PC-3 (cell line): ENCODE measurements around the gene MTMR1. TPM values are rescaled to one million over a fixed set of nuclear protein-coding genes. Genes with fewer than 3 reads are reported as not detected.
A peak's percentile ranks its signal among the peaks of the same experiment; 100 is the strongest.

Experiments used
- ATAC-seq: fragments of 200-7000 bp; cut with Tn5 transposase; 2 replicates; pipeline ENCODE4 v1.9.1; 2020; ENCODE audit warnings: mild to moderate bottlenecking, moderate library complexity
- BruUV-seq: library from RNA; stranded (reverse); fragments of 400-500 nt; replicated peaks from 2 replicates; lab custom pipeline; 2021; lab: Mats Ljungman, UMichigan
- CTCF ChIA-PET: fragments of 300-600 bp; sonication (Branson Sonifier 250); formaldehyde crosslinking; loops from one replicate; lab custom pipeline; 2022; ENCODE audit warnings: antibody characterized with exemption; lab: Charles Lee
- POLR2A ChIA-PET: fragments of 300-600 bp; sonication (Branson Sonifier 250); formaldehyde crosslinking; loops from one replicate; lab custom pipeline; 2022; ENCODE audit warnings: antibody characterized with exemption; ENCODE audit not compliant: unreplicated experiment; lab: Charles Lee
- DNase-seq: peaks from one replicate; pipeline ENCODE4 v3.0.0-alpha.2; 2015
- H2AFZ ChIP-seq: fragments of 300-600 bp; sonication (generic); 2 replicates; pipeline ENCODE4 v1.6.0; 2016; ENCODE audit warnings: antibody characterized with exemption, low read length
- H3F3A ChIP-seq: fragments of 300-600 bp; sonication (generic); one replicate; pipeline ENCODE4 v1.6.0; 2017; ENCODE audit warnings: antibody characterized with exemption, low read length, control low read depth, mild to moderate bottlenecking; ENCODE audit not compliant: unreplicated experiment
- H3K27ac ChIP-seq: fragments of 300-600 bp; sonication (generic); 2 replicates; pipeline ENCODE4 v1.5.1; 2016; ENCODE audit warnings: mild to moderate bottlenecking, low read length
- H3K27me3 ChIP-seq: fragments of 300-600 bp; sonication (generic); 2 replicates; pipeline ENCODE4 v1.6.1; 2016; ENCODE audit warnings: low read length, mixed read lengths
- H3K36me3 ChIP-seq: fragments of 300-600 bp; sonication (generic); 2 replicates; pipeline ENCODE4 v1.6.1; 2016; ENCODE audit warnings: low read depth, mixed run types, low read length, mixed read lengths
- H3K4me1 ChIP-seq: fragments of 300-600 bp; sonication (generic); 2 replicates; pipeline ENCODE4 v1.5.1; 2016; ENCODE audit warnings: low read length; ENCODE audit not compliant: insufficient read depth
- H3K4me2 ChIP-seq: fragments of 300-600 bp; sonication (generic); 2 replicates; pipeline ENCODE4 v1.6.0; 2016; ENCODE audit warnings: low read length
- H3K4me3 ChIP-seq: fragments of 300-600 bp; sonication (generic); 2 replicates; pipeline ENCODE4 v1.5.1; 2016; ENCODE audit warnings: mild to moderate bottlenecking, low read length, mixed read lengths
- H3K79me2 ChIP-seq: fragments of 300-600 bp; sonication (generic); 2 replicates; pipeline ENCODE4 v1.6.1; 2017; ENCODE audit warnings: low read length, mixed read lengths
- H3K9ac ChIP-seq: fragments of 300-600 bp; sonication (generic); 2 replicates; pipeline ENCODE4 v1.6.0; 2016; ENCODE audit warnings: mild to moderate bottlenecking, low read length
- H3K9me2 ChIP-seq: fragments of 300-600 bp; sonication (generic); replicated peaks from 2 replicates; pipeline ENCODE4 v1.6.1; 2016; ENCODE audit warnings: mixed run types, low read length, mixed read lengths
- H3K9me3 ChIP-seq: fragments of 300-600 bp; sonication (generic); 2 replicates; pipeline ENCODE4 v1.6.1; 2016; ENCODE audit warnings: low read length, mixed read lengths
- H4K20me1 ChIP-seq: fragments of 300-600 bp; sonication (generic); 2 replicates; pipeline ENCODE4 v1.6.1; 2016; ENCODE audit warnings: low read length, mixed read lengths
- CTCF ChIP-seq: fragments of 300-600 bp; sonication (generic); conservative IDR thresholded peaks from 2 replicates; pipeline ENCODE4 v1.5.1; 2017; ENCODE audit warnings: antibody characterized with exemption, low read depth, mild to moderate bottlenecking, low read length
- EZH2 ChIP-seq: fragments of 300-600 bp; sonication (generic); IDR thresholded peaks from one replicate; pipeline ENCODE4 v1.6.1; 2017; ENCODE audit warnings: antibody characterized with exemption, mild to moderate bottlenecking, low read length; ENCODE audit not compliant: unreplicated experiment
- EZH2phosphoT487 ChIP-seq: fragments of 300-600 bp; sonication (generic); IDR thresholded peaks from 2 replicates; pipeline ENCODE4 v1.6.1; 2018; ENCODE audit warnings: mild to moderate bottlenecking, antibody characterized with exemption, low read length, borderline replicate concordance
- intact Hi-C: fragments of 100-400 bp; cut with micrococcal nuclease; formaldehyde crosslinking; loops from 2 replicates; pipeline ENCODE4 v1.9.0; 2023
- total RNA-seq: library from RNA; depleted of rRNA; stranded (reverse); fragments of >200 nt; gene quantifications from 2 replicates; pipeline ENCODE4 v1.2.3, GENCODE V29; 2014

Gene MTMR1
- total RNA-seq, 1 experiment from 2014 or later: 31.8 TPM

GRCh38 chrX:150683112-150683511 lies 10.1 kb upstream of the MTMR1 start:
- DNase-seq (no peak), ATAC-seq (no peak)
- no peak for TF ChIP-seq EZH2
- no peak for TF ChIP-seq CTCF
- no peak for TF ChIP-seq EZH2phosphoT487
- Histone ChIP-seq H3K79me2 (no peaks in the 10 kb centered on the region), H4K20me1 (no peaks in the 10 kb centered on the region), H3K36me3 (no peaks in the 10 kb centered on the region), H3F3A (no peaks in the 10 kb centered on the region), H3K4me1 (peaks cover 1% of the 10 kb centered on the region), H3K9me2 (no peaks in the 10 kb centered on the region), H3K27me3 (no peaks in the 10 kb centered on the region), H3K9ac (no peak overlapping the region), H3K4me3 (no peak overlapping the region), H3K4me2 (no peak overlapping the region), H2AFZ (no peak overlapping the region), H3K27ac (no peak overlapping the region), H3K9me3 (no peaks in the 10 kb centered on the region)
- POLR2A ChIA-PET: no interaction called here
- CTCF ChIA-PET: interaction anchor here (1.2 kb wide), 1 partner anchor 32 kb away, joined by 3 read pairs; no protein-coding TSS in a partner anchor
- no TSS peak for BruUV-seq
- intact Hi-C loops: loop anchor here (1.0 to 5.0 kb wide), 2 partner anchors 33 to 316 kb away; no protein-coding TSS in a partner anchor

- H3K79me2 ChIP-seq: no peaks in the 10 kb centered on the region
- ChIA-PET CTCF (interaction anchor here (1.2 kb wide), 1 partner anchor 32 kb away, joined by 3 read pairs; no protein-coding TSS in a partner anchor), POLR2A (no interaction called here)
- no peak overlapping the region; the same call in 1 of the 2 replicates for H2AFZ ChIP-seq
- no peak overlapping the region for H3K27ac ChIP-seq
- no peak overlapping the region for H3K4me3 ChIP-seq
- no peaks in the 10 kb centered on the region for H3K27me3 ChIP-seq
- H3K4me1 ChIP-seq: peaks cover 7% of the 10 kb centered on the region
- BruUV-seq: no TSS peak
- H3K36me3 ChIP-seq: no peaks in the 10 kb centered on the region
- H4K20me1 ChIP-seq: no peaks in the 10 kb centered on the region
- intact Hi-C loops: loop anchor here (1.0 to 5.0 kb wide), 2 partner anchors 33 to 316 kb away; no protein-coding TSS in a partner anchor
- H3K4me2 ChIP-seq: no peak overlapping the region
- DNase-seq: peak; percentile 74
- no peaks in the 10 kb centered on the region for H3K9me3 ChIP-seq
- TF ChIP-seq EZH2phosphoT487 (no peak), CTCF (peak; percentile 69)
- peaks cover 4% of the 10 kb centered on the region for H3F3A ChIP-seq
- no peaks in the 10 kb centered on the region for H3K9me2 ChIP-seq
- H3K9ac ChIP-seq: no peak overlapping the region
- peak; percentile 43; the same call in 1 of the 2 replicates for ATAC-seq
These were observed 9.6 kb upstream of the MTMR1 start for GRCh38 chrX:150683536-150684146.

- peak overlapping the region; percentile 61 for H3K4me2 ChIP-seq
- peaks cover 16% of the 10 kb centered on the region; the same call in 1 of the 2 replicates for H3K36me3 ChIP-seq
- intact Hi-C loops: no loop called here
- H3K4me1 ChIP-seq: peaks cover 27% of the 10 kb centered on the region
- peaks cover 7% of the 10 kb centered on the region for H3F3A ChIP-seq
- BruUV-seq: no TSS peak
- ChIA-PET CTCF (no interaction called here), POLR2A (no interaction called here)
- H3K9me2 ChIP-seq: no peaks in the 10 kb centered on the region
- peak overlapping the region; percentile 44; the same call in 1 of the 2 replicates for H2AFZ ChIP-seq
- no peak overlapping the region; the same call in 1 of the 2 replicates for H3K9ac ChIP-seq
- H3K4me3 ChIP-seq: peak overlapping the region; percentile 46; the same call in 1 of the 2 replicates
- ATAC-seq (peak; percentile 79), DNase-seq (peak; percentile 97)
- no peaks in the 10 kb centered on the region for H3K27me3 ChIP-seq
- peaks cover 13% of the 10 kb centered on the region for H3K9me3 ChIP-seq
- peak overlapping the region; percentile 92 for H3K27ac ChIP-seq
- H4K20me1 ChIP-seq: no peaks in the 10 kb centered on the region
- H3K79me2 ChIP-seq: peaks cover 12% of the 10 kb centered on the region
- no peak for TF ChIP-seq EZH2
- TF ChIP-seq EZH2phosphoT487: no peak
- TF ChIP-seq CTCF: no peak
These were observed 4.2 kb upstream of the MTMR1 start for GRCh38 chrX:150688911-150689451.
